Anterior cingulate cortex (tissue), 58 donors: ENCODE data around the gene NEK7.

Source experiments
- DNase-seq, 58 donors: peaks; one replicate each; lab custom pipeline; 2025; lab: John Stamatoyannopoulos, UW

NEK7 gene

DNA sequence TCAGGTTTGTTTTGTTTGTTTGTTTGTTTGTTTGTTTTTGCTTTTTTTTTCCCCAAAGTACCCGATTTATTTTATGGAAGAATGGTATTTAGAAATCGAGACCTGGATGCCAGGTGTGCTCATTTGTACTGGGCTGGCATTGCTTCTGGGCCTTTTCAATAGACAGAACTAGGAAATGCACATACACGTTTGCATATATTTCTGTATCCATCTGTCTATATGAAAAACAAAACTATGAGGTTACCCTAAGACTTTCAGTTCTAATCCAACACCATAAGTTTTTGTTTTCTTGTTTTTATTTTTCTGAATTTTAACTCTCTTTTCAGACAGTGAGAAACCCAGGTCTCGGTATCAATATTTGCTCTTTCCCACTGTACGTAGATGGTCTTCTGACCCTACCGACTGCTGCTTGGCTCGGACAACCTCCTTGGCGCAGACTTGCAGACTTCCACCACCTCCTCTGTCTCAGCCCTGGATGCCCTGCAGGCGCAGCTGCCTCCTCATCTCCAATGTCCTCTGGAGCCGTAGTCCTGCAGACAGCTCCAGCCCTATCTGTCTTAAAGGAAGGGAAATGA is 171.7 kb downstream of the NEK7 start:
- no peak for DNase-seq

DNA sequence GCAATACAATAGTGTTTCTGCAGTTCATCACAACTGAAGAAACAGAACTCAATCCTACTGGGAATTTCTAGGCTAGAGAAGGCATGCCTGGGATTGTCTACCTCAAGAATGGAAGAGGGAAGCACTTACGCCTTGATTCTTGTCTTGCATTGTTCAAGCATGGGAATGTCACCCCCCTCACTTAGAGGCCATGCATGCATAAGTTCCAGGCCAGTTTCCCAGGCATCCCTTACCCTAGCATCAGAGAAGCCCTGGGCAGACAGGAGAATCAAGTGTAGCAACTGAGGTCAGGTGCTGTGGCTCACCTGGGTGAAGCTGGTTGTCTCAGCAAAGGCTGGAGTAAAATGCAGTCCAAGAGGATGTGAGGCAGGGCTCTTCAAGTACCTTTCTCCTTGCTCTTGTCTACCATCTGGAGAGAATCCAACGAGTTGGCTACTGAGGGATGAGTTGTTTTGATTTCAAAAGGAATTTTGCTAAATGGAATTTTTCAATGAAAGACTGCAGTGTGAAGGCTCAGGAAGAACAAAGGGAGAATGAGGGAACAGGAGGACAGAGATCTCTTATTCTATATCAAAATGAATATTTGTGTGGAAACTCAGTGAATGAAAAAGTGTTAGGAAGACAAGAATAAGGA is 174.3 kb downstream of the NEK7 start:
- DNase-seq = no peak

DNA sequence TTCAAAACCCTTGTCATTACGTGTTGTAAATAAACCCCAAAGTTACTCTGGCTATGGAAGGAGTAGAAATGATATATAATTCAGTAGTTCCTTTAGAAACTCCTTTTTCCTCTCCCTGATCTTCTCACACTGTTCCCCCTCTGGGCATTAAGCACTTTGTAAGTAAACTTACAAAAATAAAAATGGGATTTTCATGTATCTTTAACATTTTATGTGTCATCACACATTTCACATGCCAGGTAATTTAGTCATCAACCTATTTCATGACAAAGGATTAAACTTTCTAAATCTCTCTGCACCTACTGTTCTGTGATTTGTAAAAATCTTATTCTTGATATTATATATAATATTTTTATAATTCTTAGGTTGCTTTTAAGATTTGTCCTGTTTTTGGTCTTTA is 176.9 kb downstream of the NEK7 start:
- no peak for DNase-seq

- DNase-seq = no peak
Measured at GRCh38 chr1:198335663-198336062, 178.9 kb downstream of the NEK7 start.

DNA sequence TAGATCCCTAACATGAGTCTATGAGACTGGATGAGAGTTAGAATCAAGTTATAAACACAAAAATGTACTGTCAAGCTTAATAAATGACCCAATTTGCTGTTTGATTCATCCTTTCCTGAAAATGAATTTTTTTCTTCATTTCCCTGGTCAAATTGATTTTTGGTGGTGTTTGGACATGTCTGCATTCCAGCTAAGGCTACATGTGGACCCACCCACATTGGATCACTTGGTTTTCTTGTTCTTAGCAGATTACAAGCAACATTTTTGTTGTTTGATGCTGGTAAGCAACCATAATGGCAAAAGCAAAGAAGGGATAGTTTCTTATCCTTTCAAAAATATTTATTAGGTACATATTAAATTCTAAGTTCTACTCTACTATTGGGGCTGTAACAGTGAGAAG is 181.1 kb downstream of the NEK7 start:
- no peak for DNase-seq

DNA sequence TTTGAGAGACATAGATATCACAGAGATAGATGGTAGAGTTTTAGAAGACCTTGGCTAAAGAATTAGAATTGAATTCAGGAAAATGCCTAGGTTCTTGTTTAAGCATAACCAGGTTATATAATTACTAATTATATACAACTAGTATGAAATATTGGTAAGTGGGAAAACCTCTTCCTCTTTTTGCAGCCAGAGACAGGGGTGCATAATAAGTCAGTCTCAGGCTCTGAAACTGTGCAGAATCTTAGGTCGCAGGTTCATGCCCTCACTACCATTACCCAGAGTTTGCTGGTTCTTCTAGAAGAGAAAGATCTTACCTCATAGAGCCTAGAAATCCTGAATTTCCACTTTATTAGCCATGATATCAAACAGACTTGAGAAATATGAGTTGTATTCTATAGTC is 183.3 kb downstream of the NEK7 start:
- DNase-seq = no peak

DNA sequence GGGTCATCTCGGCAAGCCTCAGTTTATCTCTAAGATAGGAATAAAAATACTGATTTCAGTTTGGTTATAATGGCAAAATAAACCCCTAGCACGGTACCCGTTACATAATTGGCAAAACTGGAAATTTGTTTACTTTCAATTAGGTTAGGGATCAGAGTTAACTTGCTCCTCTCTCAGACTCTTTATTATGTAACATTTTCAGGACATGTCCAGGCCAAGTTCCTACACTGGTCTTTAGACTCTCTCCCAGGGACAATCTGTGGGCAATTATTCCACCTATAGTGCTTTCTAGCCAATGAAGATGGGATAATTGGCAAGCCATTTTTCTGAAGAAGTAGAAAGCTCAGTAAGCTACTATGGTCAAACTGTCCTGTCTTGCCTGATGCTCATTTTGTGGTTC is 189.4 kb downstream of the NEK7 start:
- no peak for DNase-seq

DNA sequence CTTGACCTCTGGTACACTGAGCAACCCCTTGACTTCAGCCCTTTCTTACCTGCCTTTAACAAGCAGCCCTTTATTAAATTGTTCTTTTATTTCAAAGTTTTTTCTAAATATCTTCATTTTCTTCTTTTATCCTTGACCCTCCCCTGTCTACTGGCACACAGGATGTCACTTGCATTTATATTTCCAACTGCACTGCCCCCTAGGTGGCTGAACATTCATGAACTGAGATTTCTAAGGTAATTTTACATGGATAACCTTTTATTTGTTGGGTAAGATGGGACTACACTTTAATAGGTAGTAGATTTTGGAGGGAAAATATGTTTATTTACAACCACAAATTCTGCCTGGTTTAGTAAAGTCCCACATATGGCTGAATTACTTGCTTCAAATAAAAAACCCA is 193.7 kb downstream of the NEK7 start:
- no peak for DNase-seq

GRCh38 chr1:198352975-198353695 is 196.3 kb downstream of the NEK7 start:
- DNase-seq = no peak

DNA sequence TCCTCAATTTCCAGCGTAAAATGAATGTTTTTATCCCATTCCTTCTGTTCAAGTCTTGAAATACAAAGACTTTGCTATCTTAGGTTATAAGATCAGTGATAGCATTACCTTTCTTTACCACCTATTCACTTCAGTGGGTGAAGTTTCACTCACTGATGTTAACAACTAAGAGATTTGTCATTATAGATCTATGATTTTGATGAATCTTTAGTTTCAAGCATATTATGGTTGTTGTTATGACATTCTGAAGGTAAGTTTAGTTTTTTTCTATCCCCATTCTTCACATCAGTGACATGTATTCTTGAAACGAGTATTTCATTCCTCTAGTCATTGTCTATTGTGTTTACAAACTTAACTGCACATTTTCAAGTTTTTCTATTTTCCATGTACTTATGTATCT is 201.1 kb downstream of the NEK7 start:
- no peak for DNase-seq

- DNase-seq = peak in 1 of 58 donors; percentile 1
Measured at GRCh38 chr1:198359024-198359653, 202.3 kb downstream of the NEK7 start.

DNA sequence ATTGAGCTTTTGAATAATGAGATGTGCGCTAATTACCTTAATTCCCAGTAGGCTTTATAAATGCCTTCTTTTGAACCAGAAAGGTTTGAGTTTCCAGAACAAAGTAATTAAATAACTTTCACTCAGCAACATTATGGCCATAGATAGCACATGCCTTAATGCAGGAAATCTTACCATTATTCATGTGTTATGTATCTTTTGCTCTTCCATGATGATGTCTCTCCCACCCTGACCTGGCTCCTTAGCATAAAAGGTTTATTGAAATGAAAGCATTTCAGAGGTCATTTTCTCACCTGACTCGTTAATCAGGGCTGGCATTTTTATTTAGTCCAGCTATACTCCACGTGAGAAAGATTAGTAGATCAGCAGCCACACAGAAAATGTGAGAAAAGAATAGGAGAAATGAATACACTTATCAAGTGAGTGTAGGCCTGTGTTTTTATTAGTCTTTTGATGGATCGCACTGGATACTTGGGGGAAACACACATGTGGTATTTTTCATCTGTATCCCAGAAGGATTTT is 203.5 kb downstream of the NEK7 start:
- DNase-seq = no peak

DNA sequence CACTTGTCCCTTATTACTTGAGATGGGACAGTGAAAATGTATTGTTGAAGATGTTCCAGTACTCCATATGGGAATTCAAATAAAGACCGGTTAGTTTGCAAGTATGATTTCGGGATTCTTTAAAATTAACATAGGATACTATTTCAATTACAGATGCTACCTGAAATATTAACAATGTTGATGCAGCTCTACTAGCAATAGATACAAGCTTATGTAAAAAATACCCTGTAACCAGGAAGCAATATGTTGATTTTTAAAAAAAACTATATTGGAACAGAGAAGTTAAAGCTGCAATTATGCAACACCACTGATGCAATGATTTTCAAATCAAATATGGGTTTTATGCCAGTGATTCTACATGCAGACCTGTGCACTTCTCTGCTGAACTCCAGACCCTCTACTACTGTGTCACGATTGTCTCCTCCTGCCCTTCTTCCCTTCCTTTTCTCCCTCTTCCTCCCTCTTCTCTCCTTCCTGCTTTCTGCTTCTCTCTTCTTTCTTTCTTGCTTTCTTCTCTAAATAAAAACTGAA is 204.5 kb downstream of the NEK7 start:
- DNase-seq = no peak

GRCh38 chr1:198363625-198364151 is 206.9 kb downstream of the NEK7 start:
- no peak for DNase-seq

GRCh38 chr1:198364471-198364870 is 207.7 kb downstream of the NEK7 start:
- no peak for DNase-seq

- no peak for DNase-seq
Measured at GRCh38 chr1:198367296-198367695, 210.5 kb downstream of the NEK7 start.

DNA sequence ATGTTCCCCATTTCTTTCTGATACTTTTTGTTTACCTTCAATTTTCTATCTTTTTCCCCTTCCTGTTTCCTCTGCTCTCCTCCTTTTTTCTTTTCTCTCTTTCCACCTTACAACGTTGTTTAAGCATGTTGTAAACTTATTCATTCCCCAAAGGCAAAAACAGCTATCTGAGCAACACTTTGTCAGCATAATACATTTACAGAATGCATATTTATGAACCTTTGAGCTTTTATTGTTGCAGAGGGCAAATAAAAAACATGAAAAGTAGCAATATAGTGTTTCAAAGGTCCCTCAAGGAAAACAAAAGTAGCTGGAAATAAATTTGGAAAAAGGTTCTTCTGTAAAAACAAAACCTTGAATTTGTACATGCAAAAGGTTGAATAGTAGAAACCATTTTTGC is 214.2 kb downstream of the NEK7 start:
- no peak for DNase-seq
